GM12864 (cell line): ENCODE results near the gene SGF29.

ENCODE experiments used
- DNase-seq: peaks from one replicate; pipeline ENCODE4 v3.0.0-alpha.2; 2011; ENCODE audit warnings: low read depth
- H3K4me3 ChIP-seq: 2 replicates; pipeline ENCODE4 v1.5.1; 2011; ENCODE audit warnings: mild to moderate bottlenecking, low read depth, low read length, control low read depth
- TF ChIP-seq, protein P1 (sequence below): IDR thresholded peaks from 2 replicates; pipeline ENCODE4 v1.5.1; 2011; ENCODE audit warnings: low read depth, mild to moderate bottlenecking, moderate library complexity, low read length, control low read depth, inconsistent platforms; ENCODE audit errors: missing control alignments

Gene SGF29

DNA sequence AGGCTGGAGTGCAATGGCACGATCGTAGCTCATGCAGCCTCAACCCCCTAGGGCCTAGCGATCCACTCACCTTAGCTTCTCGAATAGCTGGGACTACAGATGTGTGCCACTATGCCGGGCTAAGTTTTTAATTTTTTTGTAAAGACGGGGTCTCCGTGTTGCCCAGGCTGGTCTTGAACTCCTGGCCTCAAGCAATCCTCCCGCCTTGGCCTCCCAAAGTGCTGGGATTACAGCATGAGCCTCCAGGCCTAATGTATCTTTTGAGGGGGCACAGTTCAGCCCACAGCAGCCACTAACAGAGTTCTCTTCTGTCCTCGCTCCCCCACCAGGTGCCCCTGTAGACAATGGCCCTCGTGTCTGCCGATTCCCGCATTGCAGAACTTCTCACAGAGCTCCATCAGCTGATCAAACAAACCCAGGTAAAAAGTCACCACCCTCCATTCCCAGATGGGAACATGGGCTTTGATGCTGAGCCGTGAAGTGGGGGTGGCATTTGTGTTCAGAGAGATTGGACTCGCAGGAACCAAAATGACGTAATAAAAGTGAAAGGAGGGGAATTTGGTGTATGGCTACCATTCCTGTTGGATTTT is 27.1 kb downstream of the SGF29 start:
- no peak overlapping the region for H3K4me3 ChIP-seq
- TF ChIP-seq, protein P1, sequence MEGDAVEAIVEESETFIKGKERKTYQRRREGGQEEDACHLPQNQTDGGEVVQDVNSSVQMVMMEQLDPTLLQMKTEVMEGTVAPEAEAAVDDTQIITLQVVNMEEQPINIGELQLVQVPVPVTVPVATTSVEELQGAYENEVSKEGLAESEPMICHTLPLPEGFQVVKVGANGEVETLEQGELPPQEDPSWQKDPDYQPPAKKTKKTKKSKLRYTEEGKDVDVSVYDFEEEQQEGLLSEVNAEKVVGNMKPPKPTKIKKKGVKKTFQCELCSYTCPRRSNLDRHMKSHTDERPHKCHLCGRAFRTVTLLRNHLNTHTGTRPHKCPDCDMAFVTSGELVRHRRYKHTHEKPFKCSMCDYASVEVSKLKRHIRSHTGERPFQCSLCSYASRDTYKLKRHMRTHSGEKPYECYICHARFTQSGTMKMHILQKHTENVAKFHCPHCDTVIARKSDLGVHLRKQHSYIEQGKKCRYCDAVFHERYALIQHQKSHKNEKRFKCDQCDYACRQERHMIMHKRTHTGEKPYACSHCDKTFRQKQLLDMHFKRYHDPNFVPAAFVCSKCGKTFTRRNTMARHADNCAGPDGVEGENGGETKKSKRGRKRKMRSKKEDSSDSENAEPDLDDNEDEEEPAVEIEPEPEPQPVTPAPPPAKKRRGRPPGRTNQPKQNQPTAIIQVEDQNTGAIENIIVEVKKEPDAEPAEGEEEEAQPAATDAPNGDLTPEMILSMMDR = no peak
- no peak for DNase-seq

DNA sequence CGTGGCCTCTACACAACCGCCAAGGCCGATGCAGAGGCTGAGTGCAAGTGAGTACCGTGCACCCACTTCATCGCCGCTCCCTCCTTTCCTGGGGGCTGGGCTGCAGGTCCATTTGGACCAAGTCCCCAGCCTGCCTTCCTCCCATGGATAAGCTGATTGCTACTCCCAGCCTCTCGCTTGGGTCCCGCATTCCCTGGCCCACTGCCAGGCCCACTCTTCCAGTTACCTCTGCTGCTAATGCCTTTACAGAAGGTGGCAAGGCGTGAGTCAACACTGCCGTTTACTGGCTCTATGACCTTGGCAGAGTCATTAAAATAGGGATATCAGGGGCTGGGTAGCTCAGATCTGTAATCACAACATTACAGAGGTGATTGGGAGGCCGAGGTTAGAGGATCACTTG is 32.0 kb downstream of the SGF29 start:
- DNase-seq = no peak
- H3K4me3 ChIP-seq = no peak overlapping the region
- TF ChIP-seq, protein P1 = no peak

DNA sequence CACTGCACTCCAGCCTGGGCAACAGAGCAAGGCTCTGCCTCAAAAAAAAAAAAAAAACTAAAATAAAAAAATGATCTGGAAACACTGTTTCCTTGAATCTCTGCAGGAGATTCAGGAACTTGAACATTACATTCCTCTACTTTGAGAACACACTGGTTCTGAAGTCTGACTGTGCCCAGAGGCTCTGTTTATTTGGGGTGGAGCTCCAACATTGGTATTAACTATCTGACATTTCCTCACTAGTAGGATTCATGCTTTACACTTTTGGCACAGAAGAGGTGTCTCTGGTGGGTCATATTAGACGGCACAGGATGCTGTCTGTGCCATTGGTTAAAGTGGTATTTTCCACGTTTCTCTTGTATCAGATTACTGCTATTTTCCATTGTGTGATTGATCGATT is 32.7 kb downstream of the SGF29 start:
- DNase-seq = no peak
- no peak overlapping the region for H3K4me3 ChIP-seq
- TF ChIP-seq, protein P1 = no peak

DNA sequence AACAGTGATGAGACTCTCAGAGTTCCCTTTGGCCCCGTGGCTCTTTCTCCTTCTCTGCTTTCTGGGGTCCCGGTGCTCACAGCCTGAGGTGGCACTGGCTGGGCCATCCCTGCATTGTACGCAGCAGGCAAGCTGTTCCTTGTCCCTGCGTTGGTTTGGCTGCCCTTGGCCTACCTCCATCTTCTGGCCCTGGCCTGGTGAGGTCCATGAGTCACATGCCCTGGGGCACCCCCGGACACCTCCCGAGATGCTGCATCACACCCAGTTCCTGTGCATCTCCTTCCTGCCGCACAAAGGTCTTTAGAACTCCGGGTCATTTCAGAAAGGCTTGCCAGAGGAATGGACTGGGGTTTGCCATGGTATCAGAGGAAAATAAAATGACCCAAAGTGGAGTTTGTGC is 33.7 kb downstream of the SGF29 start:
- TF ChIP-seq, protein P1 = no peak
- no peak for DNase-seq
- no peak overlapping the region for H3K4me3 ChIP-seq

DNA sequence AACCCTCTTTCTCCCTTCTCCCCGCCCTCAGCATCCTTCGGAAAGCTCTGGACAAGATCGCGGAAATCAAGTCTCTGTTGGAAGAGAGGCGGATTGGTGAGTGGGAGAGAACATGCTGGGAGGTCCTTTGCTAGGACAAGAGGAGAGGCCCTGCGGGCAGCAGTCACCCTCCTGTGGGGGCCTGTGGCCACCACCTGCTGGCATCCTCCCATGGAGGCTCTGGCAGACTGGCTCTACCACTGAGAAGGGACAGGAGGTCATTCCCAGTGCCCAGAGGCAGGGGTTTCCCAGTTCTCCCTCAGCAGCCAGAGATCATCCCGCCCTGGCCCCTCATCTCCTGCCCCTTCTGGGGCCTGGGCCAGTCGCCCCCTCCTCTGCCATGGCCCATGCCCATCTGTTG is 35.3 kb downstream of the SGF29 start:
- TF ChIP-seq, protein P1 = no peak
- DNase-seq = no peak
- no peak overlapping the region for H3K4me3 ChIP-seq

DNA sequence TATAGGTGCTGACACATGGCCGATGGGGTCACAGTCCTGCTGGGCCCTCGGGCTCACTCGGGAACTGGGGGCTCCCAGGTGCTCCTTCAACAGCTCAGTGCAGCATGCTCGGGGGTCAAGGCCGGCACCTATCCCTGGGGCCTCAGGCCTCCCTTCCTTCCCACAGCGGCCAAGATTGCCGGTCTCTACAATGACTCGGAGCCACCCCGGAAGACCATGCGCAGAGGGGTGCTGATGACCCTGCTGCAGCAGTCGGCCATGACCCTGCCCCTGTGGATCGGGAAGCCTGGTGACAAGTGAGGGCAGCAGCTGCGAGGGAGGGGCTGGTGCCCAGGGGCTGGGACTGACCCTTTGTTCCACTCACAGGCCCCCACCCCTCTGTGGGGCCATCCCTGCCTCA is 36.2 kb downstream of the SGF29 start:
- DNase-seq = no peak

More for the DNA sequence above, 36.2 kb downstream of the SGF29 start:
- no peak overlapping the region for H3K4me3 ChIP-seq
- TF ChIP-seq, protein P1 = no peak
